Stimulated activated naive CD4-positive, alpha-beta T cell treated with Interleukin-2 at 50 U/mL for 16 hours (primary cell): ENCODE results near the gene TYK2.

Source experiments
- DNase-seq: peaks from one replicate; lab custom pipeline; 2025; lab: John Stamatoyannopoulos, UW

Gene TYK2

DNA sequence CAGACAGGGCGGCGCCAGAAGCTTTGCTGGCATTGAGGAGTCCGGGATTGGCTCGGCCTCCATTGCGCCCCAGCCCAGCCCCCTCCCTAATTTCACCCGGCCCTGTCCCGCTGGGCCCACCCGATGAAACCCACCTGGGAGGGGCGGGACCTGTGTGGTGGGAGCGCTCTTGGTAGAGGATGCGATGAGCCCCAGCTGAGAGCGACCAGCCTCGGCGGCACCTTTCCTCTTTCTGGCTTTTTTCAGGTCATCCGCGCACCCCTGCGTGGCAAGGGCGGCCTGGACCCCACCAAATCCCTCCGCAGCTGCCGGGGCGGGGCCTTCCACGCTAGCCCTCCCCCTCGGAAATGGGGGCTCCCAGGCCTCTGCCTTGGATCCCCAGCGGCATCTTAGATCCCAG lies 70.9 kb downstream of the TYK2 start, which contains the start of gene ZGLP1:
Gene ZGLP1, minus strand, starts transcription at position 393 of the 400 bp plus-strand sequence.
- DNase-seq: no peak

DNA sequence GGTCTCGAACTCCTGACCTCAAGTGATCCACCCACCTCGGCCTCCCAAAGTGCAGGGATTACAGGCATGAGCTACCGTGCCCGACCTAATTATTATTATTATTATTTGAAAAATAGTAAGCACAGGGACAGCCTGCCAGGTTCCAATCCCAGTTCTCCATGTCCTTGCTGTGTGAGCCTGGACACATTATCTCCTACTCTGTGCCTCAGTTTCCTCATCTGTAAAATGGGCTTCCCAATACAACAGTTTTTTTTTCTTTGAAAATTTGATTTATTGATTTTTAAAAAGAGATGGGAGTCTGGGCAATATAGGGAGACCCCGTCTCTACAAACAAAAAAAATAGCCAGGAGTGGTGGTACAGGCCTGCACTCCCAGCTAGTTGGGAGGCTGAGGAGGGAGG lies 74.0 kb downstream of the TYK2 start:
- DNase-seq: no peak

DNA sequence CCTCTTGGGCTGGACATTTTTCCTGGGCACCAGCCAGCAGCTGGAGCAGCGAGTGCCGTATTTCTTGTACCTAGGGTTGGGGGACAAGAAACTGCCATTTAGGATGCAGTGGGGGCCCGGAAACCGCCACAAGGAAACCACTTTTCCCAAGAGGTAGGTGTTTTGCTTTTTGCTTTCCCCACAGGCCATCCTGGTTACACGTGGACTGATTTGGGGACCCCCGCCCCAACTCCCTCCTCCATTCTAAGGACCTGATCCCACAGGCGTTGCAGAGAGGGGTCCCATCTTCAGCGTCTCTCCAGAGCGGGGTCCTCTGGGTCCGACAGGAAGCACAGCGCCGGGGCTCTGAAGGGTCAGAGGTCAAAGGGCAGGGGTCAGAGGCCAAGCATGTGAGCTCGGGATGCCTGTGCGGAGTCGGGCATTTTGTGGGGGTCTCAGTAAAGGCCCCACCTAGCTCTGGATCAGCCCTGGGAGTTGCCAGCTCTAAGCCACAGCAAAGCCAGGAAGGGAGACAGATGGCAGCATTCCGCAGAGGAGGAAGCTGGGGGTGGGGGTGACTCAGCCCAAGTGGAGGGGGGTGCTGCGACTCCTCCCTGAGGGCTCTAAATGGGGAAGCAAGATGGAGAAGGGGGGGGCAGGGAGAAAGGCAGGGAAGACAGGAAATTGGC lies 75.1 kb downstream of the TYK2 start:
- DNase-seq: no peak
